Neural crest cell (in vitro differentiated cells): ENCODE results near the gene ASRGL1. TPM values are rescaled to one million over a fixed set of nuclear protein-coding genes. Genes with fewer than 3 reads are reported as not detected.

ENCODE experiments used
- DNase-seq: peaks from one replicate; pipeline ENCODE4 v3.0.0; 2021; ENCODE audit warnings: low read depth, mixed read lengths, low spot score
- H3K27ac Mint-ChIP-seq: one replicate; pipeline ENCODE4 v1.8.0; 2021; ENCODE audit warnings: mild to moderate bottlenecking, mixed read lengths; ENCODE audit not compliant: unreplicated experiment
- H3K27me3 Mint-ChIP-seq: 2 replicates; pipeline ENCODE4 v1.8.0; 2021; ENCODE audit warnings: low read depth, mild to moderate bottlenecking, mixed read lengths
- H3K36me3 Mint-ChIP-seq: 2 replicates; pipeline ENCODE4 v1.8.0; 2021; ENCODE audit warnings: low read depth, mild to moderate bottlenecking, mixed read lengths
- H3K4me1 Mint-ChIP-seq: 2 replicates; pipeline ENCODE4 v1.8.0; 2021; ENCODE audit warnings: mixed read lengths
- H3K4me3 Mint-ChIP-seq: one replicate; pipeline ENCODE4 v1.8.0; 2021; ENCODE audit warnings: mild to moderate bottlenecking, mixed read lengths
- H3K9me3 Mint-ChIP-seq: 2 replicates; pipeline ENCODE4 v1.8.0; 2021; ENCODE audit warnings: mixed read lengths
- total RNA-seq: library from RNA; stranded (reverse); gene quantifications from 2 replicates; pipeline ENCODE4 v1.2.1, GENCODE V29; 2021
- TF ChIP-seq, protein P1 (sequence below): fragments of 200-600 bp; sonication (generic); conservative IDR thresholded peaks from 2 replicates; pipeline ENCODE4 v1.5.0; 2021; ENCODE audit warnings: antibody characterized with exemption, mild to moderate bottlenecking

ASRGL1 gene
- total RNA-seq, 1 donor from 2014 or later, result 57.5 TPM

DNA sequence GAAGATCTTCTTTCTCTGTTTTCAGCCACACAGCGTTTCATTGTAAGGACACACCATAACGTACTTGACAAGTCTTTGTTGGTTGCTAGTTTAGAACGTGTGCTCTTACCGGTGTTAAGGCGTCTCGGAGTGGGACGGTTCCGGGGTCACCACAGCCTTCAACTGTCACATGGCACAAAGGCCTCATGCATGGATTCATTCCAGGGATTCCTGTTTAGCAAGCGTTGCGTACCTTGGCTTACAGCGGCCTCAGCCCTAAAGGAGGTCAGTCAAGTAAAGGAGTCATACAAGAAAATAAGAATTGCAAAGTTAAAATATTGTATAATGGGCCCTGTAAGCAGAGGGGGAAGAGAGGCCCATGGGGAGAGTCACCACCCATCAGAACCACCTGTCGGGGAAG lies 79.3 kb downstream of the ASRGL1 start:
- Mint-ChIP-seq H3K27ac (no peak overlapping the region), H3K9me3 (no peaks in the 10 kb centered on the region), H3K4me1 (peaks cover 9% of the 10 kb centered on the region), H3K27me3 (no peaks in the 10 kb centered on the region), H3K4me3 (no peak overlapping the region), H3K36me3 (no peaks in the 10 kb centered on the region)
- TF ChIP-seq, protein P1, sequence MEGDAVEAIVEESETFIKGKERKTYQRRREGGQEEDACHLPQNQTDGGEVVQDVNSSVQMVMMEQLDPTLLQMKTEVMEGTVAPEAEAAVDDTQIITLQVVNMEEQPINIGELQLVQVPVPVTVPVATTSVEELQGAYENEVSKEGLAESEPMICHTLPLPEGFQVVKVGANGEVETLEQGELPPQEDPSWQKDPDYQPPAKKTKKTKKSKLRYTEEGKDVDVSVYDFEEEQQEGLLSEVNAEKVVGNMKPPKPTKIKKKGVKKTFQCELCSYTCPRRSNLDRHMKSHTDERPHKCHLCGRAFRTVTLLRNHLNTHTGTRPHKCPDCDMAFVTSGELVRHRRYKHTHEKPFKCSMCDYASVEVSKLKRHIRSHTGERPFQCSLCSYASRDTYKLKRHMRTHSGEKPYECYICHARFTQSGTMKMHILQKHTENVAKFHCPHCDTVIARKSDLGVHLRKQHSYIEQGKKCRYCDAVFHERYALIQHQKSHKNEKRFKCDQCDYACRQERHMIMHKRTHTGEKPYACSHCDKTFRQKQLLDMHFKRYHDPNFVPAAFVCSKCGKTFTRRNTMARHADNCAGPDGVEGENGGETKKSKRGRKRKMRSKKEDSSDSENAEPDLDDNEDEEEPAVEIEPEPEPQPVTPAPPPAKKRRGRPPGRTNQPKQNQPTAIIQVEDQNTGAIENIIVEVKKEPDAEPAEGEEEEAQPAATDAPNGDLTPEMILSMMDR, result no peak
- DNase-seq, result no peak

DNA sequence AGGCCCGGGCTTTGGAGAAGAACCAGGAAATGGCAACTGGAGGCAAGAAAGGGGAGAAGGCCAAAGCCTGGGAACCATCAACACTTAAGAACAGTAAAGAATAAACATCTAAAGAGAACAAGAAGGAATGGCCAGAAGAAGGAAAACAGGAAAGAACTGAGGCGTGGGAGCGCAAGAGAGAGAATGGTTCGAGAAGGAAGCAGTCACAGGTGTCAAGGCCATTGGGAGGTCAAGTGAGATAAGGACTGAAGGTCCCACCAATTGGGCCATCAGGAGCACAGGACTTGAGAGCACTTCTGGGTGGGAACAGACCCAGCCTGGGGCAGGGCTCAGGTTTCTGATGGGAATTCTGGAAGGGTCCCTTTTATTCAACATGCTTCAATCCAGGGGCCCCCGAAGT lies 80.9 kb downstream of the ASRGL1 start:
- no peak for DNase-seq
- TF ChIP-seq, protein P1, result no peak
- Mint-ChIP-seq H3K27me3 (peaks cover 9% of the 10 kb centered on the region), H3K36me3 (no peaks in the 10 kb centered on the region), H3K4me3 (no peak overlapping the region), H3K9me3 (no peaks in the 10 kb centered on the region), H3K4me1 (peaks cover 9% of the 10 kb centered on the region), H3K27ac (peak overlapping the region; percentile 57)

DNA sequence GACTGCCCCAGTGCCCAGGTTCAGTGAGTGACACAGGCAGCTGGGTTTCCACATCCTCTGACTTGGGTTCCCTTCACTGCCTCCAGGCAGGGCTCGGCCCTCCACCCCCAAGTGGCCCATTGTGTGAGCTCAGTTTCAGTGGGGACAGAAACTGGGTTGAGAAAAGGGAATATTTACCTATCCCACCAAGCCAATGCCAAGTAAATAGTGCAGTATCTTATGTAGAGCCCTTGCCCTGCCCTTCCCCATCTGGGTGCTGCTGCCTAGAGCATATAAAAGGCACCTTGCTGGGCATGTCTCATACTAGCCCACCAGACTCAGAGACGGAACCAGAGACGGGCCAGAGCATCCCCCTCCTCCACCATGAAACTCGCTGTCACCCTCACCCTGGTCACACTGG lies 81.5 kb downstream of the ASRGL1 start, which contains the start of gene SCGB1A1:
Gene SCGB1A1 (plus strand): TSS at position 301 of the 400 bp plus-strand sequence. CDS start 63 bp downstream, at position 364.
- H3K27ac Mint-ChIP-seq, result peak within 1 kb of the TSS; percentile 57

DNA sequence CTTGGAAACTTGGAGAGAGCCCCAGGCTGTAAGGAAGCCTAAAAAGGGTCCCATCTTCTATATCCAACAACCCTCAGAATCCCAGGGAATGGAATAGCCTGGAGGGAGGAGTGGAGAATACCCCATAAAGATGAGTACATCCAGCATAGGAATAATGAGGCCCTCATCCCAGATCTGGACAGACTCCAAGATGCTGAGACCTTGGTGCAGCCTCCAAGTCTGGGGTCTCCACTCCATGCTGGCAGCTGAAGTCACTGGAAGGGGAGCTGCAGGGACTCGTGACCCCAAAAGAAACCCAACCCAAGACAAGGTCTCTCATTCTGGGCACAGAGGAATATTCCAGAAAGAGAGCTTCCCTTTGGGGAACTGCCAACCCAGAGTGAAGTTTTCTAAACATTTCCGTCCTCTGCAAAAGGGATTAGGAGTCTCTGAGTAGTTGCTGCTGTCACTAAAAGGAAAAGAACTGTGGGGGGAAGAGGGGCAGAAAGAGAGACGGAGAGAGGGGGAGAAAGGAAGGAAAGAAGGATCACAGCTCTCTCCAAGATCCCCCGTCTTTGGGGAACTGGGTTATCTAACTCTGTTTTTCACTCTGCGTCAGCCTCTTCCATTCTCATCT lies 82.2 kb downstream of the ASRGL1 start:
- no peak for DNase-seq
- Mint-ChIP-seq H3K36me3 (no peaks in the 10 kb centered on the region), H3K4me1 (peaks cover 9% of the 10 kb centered on the region), H3K9me3 (no peaks in the 10 kb centered on the region), H3K27ac (no peak overlapping the region), H3K4me3 (no peak overlapping the region), H3K27me3 (peaks cover 19% of the 10 kb centered on the region)
- TF ChIP-seq, protein P1, result no peak

More for the DNA sequence above, 81.5 kb downstream of the ASRGL1 start, which contains the start of gene SCGB1A1:
- Mint-ChIP-seq H3K4me1 (peaks cover 9% of the 10 kb centered on the region), H3K4me3 (no peak within 1 kb of the TSS), H3K27me3 (peaks cover 15% of the 10 kb centered on the region), H3K36me3 (no peaks in the 10 kb centered on the region), H3K9me3 (no peaks in the 10 kb centered on the region)
- TF ChIP-seq, protein P1, result no peak
- DNase-seq, result no peak

DNA sequence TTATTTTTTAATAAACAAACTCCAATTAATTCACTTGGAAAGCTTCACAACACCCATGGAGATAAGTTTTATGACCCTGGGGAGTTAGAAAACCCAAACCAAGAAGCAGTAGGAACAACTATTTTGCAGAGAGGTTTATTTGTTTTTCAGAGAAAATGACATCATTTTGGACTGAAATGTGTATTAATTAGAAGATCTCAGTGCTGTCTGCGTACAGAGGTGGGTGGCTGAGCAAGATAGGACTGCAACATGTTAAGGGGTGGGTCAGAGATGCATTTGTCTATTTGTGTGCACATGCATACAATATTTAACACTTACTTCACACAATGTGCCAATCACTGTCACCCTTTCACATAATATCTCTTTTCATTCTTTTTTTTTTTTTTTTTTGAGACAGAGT lies 82.7 kb downstream of the ASRGL1 start:
- Mint-ChIP-seq H3K4me1 (peaks cover 9% of the 10 kb centered on the region), H3K4me3 (no peak overlapping the region), H3K27ac (no peak overlapping the region), H3K9me3 (no peaks in the 10 kb centered on the region), H3K27me3 (peaks cover 23% of the 10 kb centered on the region), H3K36me3 (no peaks in the 10 kb centered on the region)
- DNase-seq, result no peak
- TF ChIP-seq, protein P1, result no peak
